Esophagus squamous epithelium (tissue), 4 donors: ENCODE data around the gene DOCK3.

Experiments
- CTCF ChIP-seq, 6 experiments: fragments of 450-650 bp in 4 of 6; fragments of 200-600 bp in 2 of 6; sonication (generic) in 2 of 6; IDR thresholded peaks; one replicate each; pipeline ENCODE4 v1.5.1; 2016 to 2019; ENCODE audit warnings: antibody characterized with exemption in 6 of 6, mild to moderate bottlenecking in 4 of 6, moderate library complexity in 4 of 6
- POLR2A ChIP-seq, 4 donors: fragments of 450-650 bp; IDR thresholded peaks; one replicate each; pipeline ENCODE4 v1.6.1; 2017; ENCODE audit warnings: antibody characterized with exemption in 4 of 4, mild to moderate bottlenecking in 4 of 4, moderate library complexity in 3 of 4

GRCh38 chr3:50651445-50651844, 23.3 kb upstream of the DOCK3 start:
- TF ChIP-seq CTCF (IDR thresholded peaks at IDR 0.05) (no peak), POLR2A (IDR thresholded peaks at IDR 0.05) (no peak)
